ENCODE measurements around the gene TMEM240. TPM values are rescaled to one million over a fixed set of nuclear protein-coding genes. Genes with fewer than 3 reads are reported as not detected.
"Not testable (repeated sequence)": the region's sequence is repeated elsewhere in the genome, so short reads cannot be mapped to it uniquely, and the experiment has no call there.

TMEM240 gene
- total and polyA plus RNA-seq, 2 experiments from 2014 or later: 0.76 to 1.1 TPM

GRCh38 chr1:1560178-1560577 lies 19.8 kb upstream of the TMEM240 start:
- Histone ChIP-seq H3K27ac (no peak overlapping the region), H3K9me3 (ENCODE audit: low read depth) (no peaks in the 10 kb centered on the region), H3K36me3 (ENCODE audit: low read depth) (peaks cover 14% of the 10 kb centered on the region), H3K79me2 (ENCODE audit: insufficient read depth) (peaks cover 95% of the 10 kb centered on the region), H2AFZ (no peak overlapping the region), H3K27me3 (replicated peaks; ENCODE audit: insufficient read depth) (no peaks in the 10 kb centered on the region), H3K4me2 (ENCODE audit: unreplicated experiment) (no peak overlapping the region), H3K4me1 (ENCODE audit: insufficient read depth) (no peaks in the 10 kb centered on the region), H4K20me1 (ENCODE audit: insufficient read depth) (no peaks in the 10 kb centered on the region), H3K9me2 (ENCODE audit: insufficient read depth) (no peaks in the 10 kb centered on the region), H3K4me3 (no peak overlapping the region), H3K9ac (no peak overlapping the region), H3F3A (ENCODE audit: insufficient read depth) (no peaks in the 10 kb centered on the region)
- 83 to 88% methylated on average over 9 of the region's 9 CpGs for WGBS, 2 experiments (ENCODE audit: low coverage in 1 of 2, low lambda C conversion rate in 2 of 2, missing lambda C conversion rate in 2 of 2)
- TF ChIP-seq EZH2phosphoT487 (IDR thresholded peaks at IDR 0.05; ENCODE audit: insufficient read depth, low read depth) (no peak), EZH2 (IDR thresholded peaks at IDR 0.05; ENCODE audit: insufficient read depth, poor library complexity, severe bottlenecking) (no peak)
- DNase-seq: no peak
- in situ Hi-C loops (cut with MboI): no loop called here

- 85 to 89% methylated on average over 17 of the region's 17 CpGs for WGBS, 2 experiments (ENCODE audit: low coverage in 1 of 2, low lambda C conversion rate in 2 of 2, missing lambda C conversion rate in 2 of 2)
- Histone ChIP-seq H3K79me2 (ENCODE audit: insufficient read depth) (peaks cover 93% of the 10 kb centered on the region), H3K27ac (no peak overlapping the region), H3K36me3 (ENCODE audit: low read depth) (peaks cover 11% of the 10 kb centered on the region), H3K4me2 (ENCODE audit: unreplicated experiment) (no peak overlapping the region), H4K20me1 (ENCODE audit: insufficient read depth) (no peaks in the 10 kb centered on the region), H3F3A (ENCODE audit: insufficient read depth) (no peaks in the 10 kb centered on the region), H2AFZ (no peak overlapping the region), H3K9ac (no peak overlapping the region), H3K9me3 (ENCODE audit: low read depth) (no peaks in the 10 kb centered on the region), H3K4me3 (no peak overlapping the region), H3K4me1 (ENCODE audit: insufficient read depth) (peaks cover 8% of the 10 kb centered on the region), H3K27me3 (replicated peaks; ENCODE audit: insufficient read depth) (no peaks in the 10 kb centered on the region), H3K9me2 (ENCODE audit: insufficient read depth) (no peaks in the 10 kb centered on the region)
- TF ChIP-seq EZH2phosphoT487 (IDR thresholded peaks at IDR 0.05; ENCODE audit: insufficient read depth, low read depth) (no peak), EZH2 (IDR thresholded peaks at IDR 0.05; ENCODE audit: insufficient read depth, poor library complexity, severe bottlenecking) (no peak)
- no peak for DNase-seq
- in situ Hi-C loops (cut with MboI): no loop called here
These were observed 18.6 kb upstream of the TMEM240 start for GRCh38 chr1:1559066-1559465.

- Histone ChIP-seq H3K27me3 (replicated peaks; ENCODE audit: insufficient read depth) (no peaks in the 10 kb centered on the region), H4K20me1 (ENCODE audit: insufficient read depth) (no peaks in the 10 kb centered on the region), H3K9me2 (ENCODE audit: insufficient read depth) (no peaks in the 10 kb centered on the region), H3K79me2 (ENCODE audit: insufficient read depth) (peaks cover 93% of the 10 kb centered on the region), H3K4me2 (ENCODE audit: unreplicated experiment) (no peak overlapping the region), H3K9ac (no peak overlapping the region), H3K36me3 (ENCODE audit: low read depth) (peaks cover 6% of the 10 kb centered on the region), H2AFZ (no peak overlapping the region), H3F3A (ENCODE audit: insufficient read depth) (no peaks in the 10 kb centered on the region), H3K27ac (no peak overlapping the region), H3K4me1 (ENCODE audit: insufficient read depth) (peaks cover 8% of the 10 kb centered on the region), H3K9me3 (ENCODE audit: low read depth) (no peaks in the 10 kb centered on the region), H3K4me3 (no peak overlapping the region)
- TF ChIP-seq EZH2 (IDR thresholded peaks at IDR 0.05; ENCODE audit: insufficient read depth, poor library complexity, severe bottlenecking) (no peak), EZH2phosphoT487 (IDR thresholded peaks at IDR 0.05; ENCODE audit: insufficient read depth, low read depth) (no peak)
- no peak for DNase-seq
- WGBS, 2 experiments (ENCODE audit: low coverage in 1 of 2, low lambda C conversion rate in 2 of 2, missing lambda C conversion rate in 2 of 2): 77 to 83% methylated on average over 4 of the region's 4 CpGs
- in situ Hi-C loops (cut with MboI): no loop called here
These were observed 18.2 kb upstream of the TMEM240 start for GRCh38 chr1:1558591-1558990.

- H3K4me1 ChIP-seq (ENCODE audit: insufficient read depth); H3K9me2 ChIP-seq (ENCODE audit: insufficient read depth); H3K27me3 ChIP-seq (replicated peaks; ENCODE audit: insufficient read depth); H3K9ac ChIP-seq; in situ Hi-C loops (cut with MboI); H3K27ac ChIP-seq; H3K4me3 ChIP-seq; H3K4me2 ChIP-seq (ENCODE audit: unreplicated experiment); H3F3A ChIP-seq (ENCODE audit: insufficient read depth); DNase-seq; H2AFZ ChIP-seq; H4K20me1 ChIP-seq (ENCODE audit: insufficient read depth); H3K9me3 ChIP-seq (ENCODE audit: low read depth); H3K36me3 ChIP-seq (ENCODE audit: low read depth): not testable (repeated sequence)
- 95% methylated on average over 7 of the region's 7 CpGs for WGBS, 2 experiments (ENCODE audit: low coverage in 1 of 2, low lambda C conversion rate in 2 of 2, missing lambda C conversion rate in 2 of 2)
- peaks cover 93% of the 10 kb centered on the region for H3K79me2 ChIP-seq (ENCODE audit: insufficient read depth)
These were observed 17.3 kb upstream of the TMEM240 start for GRCh38 chr1:1557688-1558087.

GRCh38 chr1:1556961-1557360 lies 16.5 kb upstream of the TMEM240 start:
- H3K27me3 ChIP-seq (replicated peaks; ENCODE audit: insufficient read depth); in situ Hi-C loops (cut with MboI); H3K9ac ChIP-seq; H3K27ac ChIP-seq; H3K4me3 ChIP-seq; DNase-seq; H3F3A ChIP-seq (ENCODE audit: insufficient read depth); H3K36me3 ChIP-seq (ENCODE audit: low read depth); H2AFZ ChIP-seq; H3K9me3 ChIP-seq (ENCODE audit: low read depth); H3K4me1 ChIP-seq (ENCODE audit: insufficient read depth); H3K4me2 ChIP-seq (ENCODE audit: unreplicated experiment); H3K9me2 ChIP-seq (ENCODE audit: insufficient read depth); H4K20me1 ChIP-seq (ENCODE audit: insufficient read depth): not testable (repeated sequence)
- WGBS, 2 experiments (ENCODE audit: low coverage in 1 of 2, low lambda C conversion rate in 2 of 2, missing lambda C conversion rate in 2 of 2): 84 to 86% methylated on average over 11 of the region's 11 CpGs
- peaks cover 93% of the 10 kb centered on the region for H3K79me2 ChIP-seq (ENCODE audit: insufficient read depth)

Measured in GM23248 (cell line).